HG03135 (cell line): ENCODE results near the gene SH3GL2.
"Not testable (repeated sequence)": the region's sequence is repeated elsewhere in the genome, so short reads cannot be mapped to it uniquely, and the experiment has no call there.

Source experiments
- ATAC-seq: cut with Tn5 transposase; IDR thresholded peaks from one replicate; pipeline ENCODE4 v1.9.1; 2021; ENCODE audit warnings: mild to moderate bottlenecking, moderate library complexity; ENCODE audit not compliant: unreplicated experiment

The SH3GL2 gene

GRCh38 chr9:17739736-17740135, 160.9 kb downstream of the SH3GL2 start:
- no peak for ATAC-seq

GRCh38 chr9:17742067-17742466, 163.2 kb downstream of the SH3GL2 start:
- no peak for ATAC-seq

- ATAC-seq: no peak
Observed at GRCh38 chr9:17744786-17745185, 165.9 kb downstream of the SH3GL2 start.

- ATAC-seq: no peak
Observed at GRCh38 chr9:17750269-17750668, 171.4 kb downstream of the SH3GL2 start.

GRCh38 chr9:17751486-17751885, 172.6 kb downstream of the SH3GL2 start:
- ATAC-seq: no peak

- no peak for ATAC-seq
Observed at GRCh38 chr9:17752021-17752420, 173.2 kb downstream of the SH3GL2 start.

- no peak for ATAC-seq
Observed at GRCh38 chr9:17757816-17758215, 178.9 kb downstream of the SH3GL2 start.

GRCh38 chr9:17760250-17760649, 181.4 kb downstream of the SH3GL2 start:
- no peak for ATAC-seq

- no peak for ATAC-seq
Observed at GRCh38 chr9:17761984-17762676, 183.3 kb downstream of the SH3GL2 start.

GRCh38 chr9:17764306-17764705, 185.4 kb downstream of the SH3GL2 start:
- no peak for ATAC-seq

GRCh38 chr9:17765131-17765530, 186.3 kb downstream of the SH3GL2 start:
- not testable (repeated sequence) for ATAC-seq

- no peak for ATAC-seq
Observed at GRCh38 chr9:17772223-17772622, 193.4 kb downstream of the SH3GL2 start.

GRCh38 chr9:17775656-17776055, 196.8 kb downstream of the SH3GL2 start:
- ATAC-seq: no peak

- ATAC-seq: no peak
Observed at GRCh38 chr9:17776735-17777134, 197.9 kb downstream of the SH3GL2 start.

- no peak for ATAC-seq
Observed at GRCh38 chr9:17777465-17777864, 198.6 kb downstream of the SH3GL2 start.

GRCh38 chr9:17782430-17783149, 203.7 kb downstream of the SH3GL2 start:
- ATAC-seq: no peak

- no peak for ATAC-seq
Observed at GRCh38 chr9:17783227-17783626, 204.4 kb downstream of the SH3GL2 start.

- ATAC-seq: no peak
Observed at GRCh38 chr9:17789316-17789715, 210.4 kb downstream of the SH3GL2 start.

GRCh38 chr9:17793713-17794622, 215.1 kb downstream of the SH3GL2 start:
- ATAC-seq: no peak

GRCh38 chr9:17795744-17796143, 216.9 kb downstream of the SH3GL2 start:
- ATAC-seq: no peak

GRCh38 chr9:17799369-17799768, 220.5 kb downstream of the SH3GL2 start:
- no peak for ATAC-seq
